HepG2 (cell line): ENCODE results near the gene ACSL3. TPM values are rescaled to one million over a fixed set of nuclear protein-coding genes. Genes with fewer than 3 reads are reported as not detected.

Source experiments
- ATAC-seq: fragments of 200-7000 bp; cut with Tn5 transposase; 3 replicates; pipeline ENCODE4 v1.9.1; 2020; ENCODE audit warnings: mild to moderate bottlenecking, moderate library complexity
- BruUV-seq: library from RNA; stranded (reverse); fragments of 400-500 nt; replicated peaks from 2 replicates; lab custom pipeline; 2021; lab: Mats Ljungman, UMichigan
- CTCF ChIA-PET: fragments of 300-600 bp; formaldehyde crosslinking; extraction: SDS; loops from one replicate; lab custom pipeline; 2021; ENCODE audit warnings: low total read pairs, inconsistent platforms, low intra/inter-chr PET ratio; lab: Yijun Ruan, JAX
- POLR2A ChIA-PET: fragments of 350-600 bp; sonication (Branson Sonifier 250); formaldehyde crosslinking; loops from one replicate; lab custom pipeline; 2020; ENCODE audit warnings: antibody characterized with exemption, inconsistent platforms; lab: Yijun Ruan, JAX
- DNase-seq: peaks from one replicate; pipeline ENCODE4 v3.0.0-alpha.2; 2015; ENCODE audit warnings: low spot score
- FAIRE-seq: peaks from 3 replicates; lab custom pipeline; 2011; peaks lifted over from hg19 to GRCh38; lab: Jason Lieb, UNC
- H2AFZ ChIP-seq: one replicate; pipeline ENCODE4 v1.6.1; 2011; ENCODE audit warnings: low read length, inconsistent platforms
- H3K27ac ChIP-seq: fragments of 300-600 bp; 3 replicates; pipeline ENCODE4 v1.8.0; 2011; ENCODE audit warnings: mixed run types, mild to moderate bottlenecking, mixed read lengths, low read length, inconsistent platforms; ENCODE audit not compliant: insufficient read depth; ENCODE audit errors: extremely low read length
- H3K27me3 ChIP-seq, 2 experiments: fragments of 200-600 bp in 1 of 2; 2 replicates in 1 of 2; 3 replicates in 1 of 2; pipeline versions ENCODE4 v1.6.0 to v1.8.0; 2011; ENCODE audit warnings: low read length in 2 of 2, mild to moderate bottlenecking in 2 of 2, moderate library complexity in 2 of 2, inconsistent platforms in 1 of 2; ENCODE audit not compliant: insufficient read depth in 2 of 2, control insufficient read depth in 1 of 2
- H3K36me3 ChIP-seq, 2 experiments: fragments of 200-600 bp in 1 of 2; replicated peaks in 1 of 2; 2 replicates in 1 of 2; 3 replicates in 1 of 2; pipeline versions ENCODE4 v1.5.1 to v1.8.0; 2011; ENCODE audit warnings: low read length in 2 of 2, inconsistent platforms in 1 of 2; ENCODE audit not compliant: insufficient read depth in 2 of 2, control insufficient read depth in 1 of 2
- H3K4me1 ChIP-seq: 2 replicates; pipeline ENCODE4 v1.5.1; 2012; ENCODE audit warnings: low read length, inconsistent platforms; ENCODE audit not compliant: insufficient read depth
- H3K4me2 ChIP-seq: 2 replicates; pipeline ENCODE4 v1.6.0; 2011; ENCODE audit warnings: low read depth, low read length, inconsistent platforms
- H3K4me3 ChIP-seq, 3 experiments: fragments of 200-600 bp in 1 of 3; sonication (generic), shearing (Covaris generic) in 1 of 3; replicated peaks in 1 of 3; 2 replicates each; pipeline ENCODE4 v1.5.1; 2011 to 2016; ENCODE audit warnings: low read length in 3 of 3, inconsistent platforms in 2 of 3, low read depth in 2 of 3, mild to moderate bottlenecking in 2 of 3, control low read depth in 1 of 3, mixed read lengths in 1 of 3; ENCODE audit not compliant: insufficient read depth in 1 of 3
- H3K79me2 ChIP-seq: one replicate; pipeline ENCODE4 v1.6.1; 2011; ENCODE audit warnings: low read length, inconsistent platforms; ENCODE audit not compliant: insufficient read depth
- H3K9ac ChIP-seq: 2 replicates; pipeline ENCODE4 v1.6.0; 2011; ENCODE audit warnings: mild to moderate bottlenecking, low read depth, low read length, inconsistent platforms; ENCODE audit not compliant: insufficient read depth
- H3K9me3 ChIP-seq: 2 replicates; pipeline ENCODE4 v1.5.1; 2012; ENCODE audit warnings: mild to moderate bottlenecking, low read length
- H4K20me1 ChIP-seq: 2 replicates; pipeline ENCODE4 v1.6.0; 2011; ENCODE audit warnings: inconsistent platforms, mild to moderate bottlenecking, low read length, moderate library complexity; ENCODE audit not compliant: insufficient read depth
- ARNTL ChIP-seq: sonication (generic); formaldehyde crosslinking; IDR thresholded peaks from 2 replicates; pipeline ENCODE4 v1.4.0; 2020; ENCODE audit warnings: mild to moderate bottlenecking, missing genetic modification reagents
- FOXP1 ChIP-seq, 2 experiments: fragments of 450-650 bp in 1 of 2; IDR thresholded peaks; 2 replicates each; pipeline ENCODE4 v1.6.1; 2017 to 2018; ENCODE audit warnings: antibody characterized with exemption in 1 of 2
- GABPA ChIP-seq, 2 experiments: IDR thresholded peaks; 2 replicates each; pipeline ENCODE4 v1.6.1; 2011 to 2016; ENCODE audit warnings: low read depth in 2 of 2, low read length in 1 of 2, missing biosample characterization in 1 of 2, missing genetic modification characterization in 1 of 2
- GFI1 ChIP-seq: sonication (generic); formaldehyde crosslinking; IDR thresholded peaks from 2 replicates; pipeline ENCODE4 v1.5.0; 2020; ENCODE audit warnings: missing genetic modification reagents, mild to moderate bottlenecking, borderline replicate concordance
- MAFK ChIP-seq, 2 experiments: IDR thresholded peaks in 1 of 2; conservative IDR thresholded peaks in 1 of 2; 2 replicates each; pipeline ENCODE4 v1.6.1; 2011; ENCODE audit warnings: improper control_type of control experiment in 2 of 2, low read length in 2 of 2
- MZF1 ChIP-seq: sonication (generic); formaldehyde crosslinking; IDR thresholded peaks from 2 replicates; pipeline ENCODE4 v1.8.1; 2023; ENCODE audit warnings: mild to moderate bottlenecking, missing genetic modification reagents, borderline replicate concordance
- RARA ChIP-seq: IDR thresholded peaks from 2 replicates; pipeline ENCODE4 v1.6.1; 2016; ENCODE audit warnings: missing genetic modification reagents, missing compliant biosample characterization
- SP140L ChIP-seq: sonication (generic); formaldehyde crosslinking; IDR thresholded peaks from 2 replicates; pipeline ENCODE4 v1.4.0; 2020; ENCODE audit warnings: missing genetic modification reagents, borderline replicate concordance
- THYN1 ChIP-seq: sonication (generic); formaldehyde crosslinking; IDR thresholded peaks from 2 replicates; pipeline ENCODE4 v1.8.1; 2023; ENCODE audit warnings: low read depth, mild to moderate bottlenecking, moderate library complexity, missing genetic modification reagents, borderline replicate concordance
- ZBTB42 ChIP-seq: sonication (generic); formaldehyde crosslinking; IDR thresholded peaks from 2 replicates; pipeline ENCODE4 v1.5.0; 2020; ENCODE audit warnings: mild to moderate bottlenecking, missing genetic modification reagents
- ZNF546 ChIP-seq: sonication (generic); formaldehyde crosslinking; conservative IDR thresholded peaks from 2 replicates; pipeline ENCODE4 v1.8.1; 2023; ENCODE audit warnings: mild to moderate bottlenecking, missing genetic modification reagents
- ZNF556 ChIP-seq: sonication (generic); formaldehyde crosslinking; IDR thresholded peaks from 2 replicates; pipeline ENCODE4 v1.4.0; 2020; ENCODE audit warnings: mild to moderate bottlenecking, missing genetic modification reagents, borderline replicate concordance
- ZNF709 ChIP-seq: sonication (generic); formaldehyde crosslinking; IDR thresholded peaks from 2 replicates; pipeline ENCODE4 v1.5.0; 2020; ENCODE audit warnings: mild to moderate bottlenecking, missing genetic modification reagents
- ZNF761 ChIP-seq: sonication (generic); formaldehyde crosslinking; conservative IDR thresholded peaks from 2 replicates; pipeline ENCODE4 v1.4.0; 2020; ENCODE audit warnings: mild to moderate bottlenecking, missing genetic modification reagents
- ZNF841 ChIP-seq: sonication (generic); formaldehyde crosslinking; IDR thresholded peaks from 2 replicates; pipeline ENCODE4 v1.8.1; 2023; ENCODE audit warnings: missing genetic modification reagents, borderline replicate concordance
- WGBS: methylation state at CpG from one replicate; pipeline ENCODE4 v1.1.6; 2017; ENCODE audit warnings: low lambda C conversion rate; 5-methylcytosine and 5-hydroxymethylcytosine counted together
- in situ Hi-C: cut with HindIII; loops from 2 replicates; pipeline ENCODE4 v1.10.0; 2017; ENCODE audit warnings: low pct_unique_long_range_greater_than_20kb; ENCODE audit not compliant: extremely low pct_ligation_motif_present
- intact Hi-C: fragments of 100-400 bp; cut with micrococcal nuclease; formaldehyde crosslinking; loops from one replicate; pipeline ENCODE4 v1.10.0; 2022; ENCODE audit not compliant: unreplicated experiment
- polyA plus RNA-seq, 8 experiments: library from polyadenylated mRNA; depleted of rRNA in 3 of 8; stranded (reverse) in 7 of 8; unstranded in 1 of 8; fragments of >200 nt; fragmentation: Illumina TruSeq in 4 of 8; extraction: Trizol in 4 of 8; gene quantifications; 2 replicates each; pipeline versions ENCODE4 v1.2.1 to v1.2.3, GENCODE V29; 2011 to 2016; ENCODE audit warnings: low read depth in 4 of 8, missing spikeins in 1 of 8, mixed read lengths in 1 of 8; ENCODE audit not compliant: insufficient read depth in 1 of 8
- total RNA-seq, 5 experiments: library from RNA; depleted of rRNA; stranded (reverse); fragments of >200 nt; fragmentation: Illumina TruSeq; extraction: Trizol; gene quantifications; 2 replicates each; pipeline ENCODE4 v1.2.3, GENCODE V29; 2016; ENCODE audit warnings: low read depth in 1 of 5
- TF ChIP-seq, protein P1 (sequence below): sonication (generic); formaldehyde crosslinking; IDR thresholded peaks from 2 replicates; pipeline ENCODE4 v1.9.0; 2021; ENCODE audit warnings: missing genetic modification reagents, borderline replicate concordance
- TF ChIP-seq, protein P2 (sequence below): IDR thresholded peaks from 2 replicates; pipeline ENCODE4 v1.6.1; 2016
- TF ChIP-seq, protein P3 (sequence below): sonication (generic); formaldehyde crosslinking; IDR thresholded peaks from 2 replicates; pipeline ENCODE4 v1.8.0; 2022; ENCODE audit warnings: mild to moderate bottlenecking, missing genetic modification reagents, moderate library complexity

ACSL3 gene
- total and polyA plus RNA-seq, 2 of the 13 experiments (the other 11 are each of a cell fraction or from before 2014, with no cell fraction given): 305 to 365 TPM

GRCh38 chr2:222877556-222878300, 16.9 kb downstream of the ACSL3 start:
- POLR2A ChIA-PET: interaction anchor here (0.8 kb wide), 2 partner anchors 12 to 81 kb away, joined by 3 read pairs; no protein-coding TSS in a partner anchor
- peaks cover 99% of the 10 kb centered on the region for H4K20me1 ChIP-seq
- BruUV-seq: no TSS peak
- no peak for TF ChIP-seq FOXP1 (IDR thresholded peaks at IDR 0.05)
- no peak for TF ChIP-seq FOXP1 (CRISPR knock-in tag; IDR thresholded peaks at IDR 0.05)
- no peak for TF ChIP-seq GABPA (IDR thresholded peaks at IDR 0.05; ENCODE audit: low read depth, low read length)
- TF ChIP-seq GABPA (CRISPR knock-in tag; IDR thresholded peaks at IDR 0.05; ENCODE audit: low read depth): no peak
- peak; percentile 38 to 53; a peak in 2 of 4 replicates for TF ChIP-seq MAFK (conservative IDR thresholded peaks at IDR 0.05 in 1 of 2, IDR thresholded peaks at IDR 0.05 in 1 of 2; ENCODE audit: low read length in 2 of 2)
- TF ChIP-seq ZNF709: no peak
- TF ChIP-seq, protein P1, sequence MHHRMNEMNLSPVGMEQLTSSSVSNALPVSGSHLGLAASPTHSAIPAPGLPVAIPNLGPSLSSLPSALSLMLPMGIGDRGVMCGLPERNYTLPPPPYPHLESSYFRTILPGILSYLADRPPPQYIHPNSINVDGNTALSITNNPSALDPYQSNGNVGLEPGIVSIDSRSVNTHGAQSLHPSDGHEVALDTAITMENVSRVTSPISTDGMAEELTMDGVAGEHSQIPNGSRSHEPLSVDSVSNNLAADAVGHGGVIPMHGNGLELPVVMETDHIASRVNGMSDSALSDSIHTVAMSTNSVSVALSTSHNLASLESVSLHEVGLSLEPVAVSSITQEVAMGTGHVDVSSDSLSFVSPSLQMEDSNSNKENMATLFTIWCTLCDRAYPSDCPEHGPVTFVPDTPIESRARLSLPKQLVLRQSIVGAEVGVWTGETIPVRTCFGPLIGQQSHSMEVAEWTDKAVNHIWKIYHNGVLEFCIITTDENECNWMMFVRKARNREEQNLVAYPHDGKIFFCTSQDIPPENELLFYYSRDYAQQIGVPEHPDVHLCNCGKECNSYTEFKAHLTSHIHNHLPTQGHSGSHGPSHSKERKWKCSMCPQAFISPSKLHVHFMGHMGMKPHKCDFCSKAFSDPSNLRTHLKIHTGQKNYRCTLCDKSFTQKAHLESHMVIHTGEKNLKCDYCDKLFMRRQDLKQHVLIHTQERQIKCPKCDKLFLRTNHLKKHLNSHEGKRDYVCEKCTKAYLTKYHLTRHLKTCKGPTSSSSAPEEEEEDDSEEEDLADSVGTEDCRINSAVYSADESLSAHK (CRISPR knock-in tag): no peak
- TF ChIP-seq RARA (CRISPR knock-in tag): no peak
- no peak for TF ChIP-seq ZBTB42 (CRISPR knock-in tag)
- TF ChIP-seq ZNF556 (CRISPR knock-in tag): no peak
- no peak for TF ChIP-seq MZF1
- TF ChIP-seq SP140L (CRISPR knock-in tag): no peak
- 0 out of 2 replicates have a peak, but pooled peaks have one; percentile 24 for TF ChIP-seq GFI1 (CRISPR knock-in tag)
- TF ChIP-seq, protein P2, sequence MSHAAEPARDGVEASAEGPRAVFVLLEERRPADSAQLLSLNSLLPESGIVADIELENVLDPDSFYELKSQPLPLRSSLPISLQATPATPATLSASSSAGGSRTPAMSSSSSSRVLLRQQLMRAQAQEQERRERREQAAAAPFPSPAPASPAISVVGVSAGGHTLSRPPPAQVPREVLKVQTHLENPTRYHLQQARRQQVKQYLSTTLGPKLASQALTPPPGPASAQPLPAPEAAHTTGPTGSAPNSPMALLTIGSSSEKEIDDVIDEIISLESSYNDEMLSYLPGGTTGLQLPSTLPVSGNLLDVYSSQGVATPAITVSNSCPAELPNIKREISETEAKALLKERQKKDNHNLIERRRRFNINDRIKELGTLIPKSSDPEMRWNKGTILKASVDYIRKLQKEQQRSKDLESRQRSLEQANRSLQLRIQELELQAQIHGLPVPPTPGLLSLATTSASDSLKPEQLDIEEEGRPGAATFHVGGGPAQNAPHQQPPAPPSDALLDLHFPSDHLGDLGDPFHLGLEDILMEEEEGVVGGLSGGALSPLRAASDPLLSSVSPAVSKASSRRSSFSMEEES: no peak
- TF ChIP-seq ZNF761 (CRISPR knock-in tag): 0 out of 2 replicates have a peak, but pooled peaks have one; percentile 19
- TF ChIP-seq ARNTL: no peak
- no peak for TF ChIP-seq THYN1 (CRISPR knock-in tag)
- TF ChIP-seq, protein P3, sequence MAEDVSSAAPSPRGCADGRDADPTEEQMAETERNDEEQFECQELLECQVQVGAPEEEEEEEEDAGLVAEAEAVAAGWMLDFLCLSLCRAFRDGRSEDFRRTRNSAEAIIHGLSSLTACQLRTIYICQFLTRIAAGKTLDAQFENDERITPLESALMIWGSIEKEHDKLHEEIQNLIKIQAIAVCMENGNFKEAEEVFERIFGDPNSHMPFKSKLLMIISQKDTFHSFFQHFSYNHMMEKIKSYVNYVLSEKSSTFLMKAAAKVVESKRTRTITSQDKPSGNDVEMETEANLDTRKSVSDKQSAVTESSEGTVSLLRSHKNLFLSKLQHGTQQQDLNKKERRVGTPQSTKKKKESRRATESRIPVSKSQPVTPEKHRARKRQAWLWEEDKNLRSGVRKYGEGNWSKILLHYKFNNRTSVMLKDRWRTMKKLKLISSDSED (CRISPR knock-in tag): no peak
- no peak for TF ChIP-seq ZNF841 (CRISPR knock-in tag)
- no peak for TF ChIP-seq ZNF546

More at GRCh38 chr2:222877556-222878300, 16.9 kb downstream of the ACSL3 start:
- intact Hi-C loops: loop anchor here (2.0 kb wide), 1 partner anchor 13 kb away; no protein-coding TSS in a partner anchor
- Histone ChIP-seq H3K27ac (peak overlapping the region; percentile 4), H3K79me2 (peaks cover 99% of the 10 kb centered on the region), H2AFZ (no peak overlapping the region), H3K9me3 (no peaks in the 10 kb centered on the region), H3K27me3 (no peaks in the 10 kb centered on the region), H3K4me2 (peak overlapping the region; percentile 30), H3K36me3 (peaks cover 0 to 3% of the 10 kb centered on the region in 2 experiments; a peak in 3 of 5 replicates), H3K4me1 (peaks cover 83% of the 10 kb centered on the region), H3K9ac (no peak overlapping the region), H3K4me3 (no peak overlapping the region; a peak in 1 of 6 replicates)
- in situ Hi-C loops: no loop called here
- WGBS: 82% methylated on average over 2 of the region's 2 CpGs
- FAIRE-seq (no peak), DNase-seq (no peak), ATAC-seq (peak; percentile 29; the same call in 2 of the 3 replicates)
- CTCF ChIA-PET: interaction anchor here (2.3 kb wide), 1 partner anchor 187 kb away, joined by 7 read pairs; no protein-coding TSS in a partner anchor
